Measurements from ENCODE around the gene OVCA2. TPM values are rescaled to one million over a fixed set of nuclear protein-coding genes. Genes with fewer than 3 reads are reported as not detected.

Gene OVCA2
- total and polyA plus RNA-seq, 2 experiments from 2014 or later, result 49.2 to 72.5 TPM

GRCh38 chr17:2067608-2068024 lies 25.8 kb downstream of the OVCA2 start:
- Histone ChIP-seq H3K4me2 (no peak overlapping the region), H3K4me1 (ENCODE audit: insufficient read depth) (peaks cover 52% of the 10 kb centered on the region)

GRCh38 chr17:2068031-2068518 lies 26.3 kb downstream of the OVCA2 start:
- no peaks in the 10 kb centered on the region for H3K79me2 ChIP-seq
- H3K36me3 ChIP-seq (replicated peaks; ENCODE audit: insufficient read depth, low read depth), result no peaks in the 10 kb centered on the region
- H3K4me1 ChIP-seq (ENCODE audit: insufficient read depth), result peaks cover 48% of the 10 kb centered on the region
- DNase-seq (ENCODE audit: low spot score), result peak; percentile 63
- no peak overlapping the region for H3K4me2 ChIP-seq
- no peaks in the 10 kb centered on the region for H3K9me2 ChIP-seq (replicated peaks; ENCODE audit: insufficient read depth)
- peak overlapping the region; percentile 94 for H3K27ac ChIP-seq
- no peaks in the 10 kb centered on the region for H4K20me1 ChIP-seq (ENCODE audit: insufficient read depth, poor library complexity, severe bottlenecking)
- H2AFZ ChIP-seq, result no peak overlapping the region
- WGBS (ENCODE audit: low lambda C conversion rate, missing lambda C conversion rate), result 60% methylated on average over 6 of the region's 6 CpGs
- no peak overlapping the region for H3K4me3 ChIP-seq
- TF ChIP-seq EZH2 (IDR thresholded peaks at IDR 0.05; ENCODE audit: borderline replicate concordance) (no peak), EZH2phosphoT487 (IDR thresholded peaks at IDR 0.05; ENCODE audit: low read depth, severe bottlenecking, unreplicated experiment) (no peak), CTCF (IDR thresholded peaks at IDR 0.05; ENCODE audit: poor library complexity) (no peak)
- H3K27me3 ChIP-seq, result no peaks in the 10 kb centered on the region
- no peaks in the 10 kb centered on the region for H3K9me3 ChIP-seq (ENCODE audit: low read depth)

More at GRCh38 chr17:2067608-2068024, 25.8 kb downstream of the OVCA2 start:
- no peaks in the 10 kb centered on the region for H3K27me3 ChIP-seq
- no peaks in the 10 kb centered on the region for H3K36me3 ChIP-seq (replicated peaks; ENCODE audit: insufficient read depth, low read depth)
- no peak overlapping the region for H2AFZ ChIP-seq
- H3K27ac ChIP-seq, result peak overlapping the region; percentile 94
- H3K79me2 ChIP-seq, result no peaks in the 10 kb centered on the region
- H4K20me1 ChIP-seq (ENCODE audit: insufficient read depth, poor library complexity, severe bottlenecking), result no peaks in the 10 kb centered on the region
- no peak for DNase-seq (ENCODE audit: low spot score)
- H3K4me3 ChIP-seq, result no peak overlapping the region
- no peak for TF ChIP-seq EZH2 (IDR thresholded peaks at IDR 0.05; ENCODE audit: borderline replicate concordance)
- whole genome bisulfite sequencing (ENCODE audit: low lambda C conversion rate, missing lambda C conversion rate), result 72% methylated on average over 5 of the region's 5 CpGs
- no peaks in the 10 kb centered on the region for H3K9me2 ChIP-seq (replicated peaks; ENCODE audit: insufficient read depth)
- H3K9me3 ChIP-seq (ENCODE audit: low read depth), result no peaks in the 10 kb centered on the region

GRCh38 chr17:2068519-2069051 lies 26.8 kb downstream of the OVCA2 start:
- Histone ChIP-seq H3K9me2 (replicated peaks; ENCODE audit: insufficient read depth) (no peaks in the 10 kb centered on the region), H3K9me3 (ENCODE audit: low read depth) (no peaks in the 10 kb centered on the region), H3K79me2 (no peaks in the 10 kb centered on the region), H3K4me3 (no peak overlapping the region), H3K4me2 (no peak overlapping the region), H2AFZ (no peak overlapping the region), H4K20me1 (ENCODE audit: insufficient read depth, poor library complexity, severe bottlenecking) (no peaks in the 10 kb centered on the region), H3K27me3 (no peaks in the 10 kb centered on the region), H3K36me3 (replicated peaks; ENCODE audit: insufficient read depth, low read depth) (no peaks in the 10 kb centered on the region), H3K4me1 (ENCODE audit: insufficient read depth) (peaks cover 43% of the 10 kb centered on the region), H3K27ac (peak overlapping the region; percentile 94)
- TF ChIP-seq CTCF (IDR thresholded peaks at IDR 0.05; ENCODE audit: poor library complexity) (no peak), EZH2phosphoT487 (IDR thresholded peaks at IDR 0.05; ENCODE audit: low read depth, severe bottlenecking, unreplicated experiment) (no peak), EZH2 (IDR thresholded peaks at IDR 0.05; ENCODE audit: borderline replicate concordance) (no peak)
- WGBS (ENCODE audit: low lambda C conversion rate, missing lambda C conversion rate), result 57% methylated on average over 15 of the region's 15 CpGs
- peak; percentile 55 for DNase-seq (ENCODE audit: low spot score)

- Histone ChIP-seq H3K27me3 (no peaks in the 10 kb centered on the region), H2AFZ (no peak overlapping the region), H3K9me3 (ENCODE audit: low read depth) (no peaks in the 10 kb centered on the region), H4K20me1 (ENCODE audit: insufficient read depth, poor library complexity, severe bottlenecking) (no peaks in the 10 kb centered on the region), H3K9me2 (replicated peaks; ENCODE audit: insufficient read depth) (no peaks in the 10 kb centered on the region), H3K4me3 (no peak overlapping the region), H3K79me2 (no peaks in the 10 kb centered on the region), H3K27ac (no peak overlapping the region), H3K36me3 (replicated peaks; ENCODE audit: insufficient read depth, low read depth) (no peaks in the 10 kb centered on the region), H3K4me1 (ENCODE audit: insufficient read depth) (peaks cover 46% of the 10 kb centered on the region), H3K4me2 (no peak overlapping the region)
- DNase-seq (ENCODE audit: low spot score), result no peak
- TF ChIP-seq EZH2 (IDR thresholded peaks at IDR 0.05; ENCODE audit: borderline replicate concordance) (no peak), EZH2phosphoT487 (IDR thresholded peaks at IDR 0.05; ENCODE audit: low read depth, severe bottlenecking, unreplicated experiment) (no peak), CTCF (IDR thresholded peaks at IDR 0.05; ENCODE audit: poor library complexity) (no peak)
- 95% methylated on average over 13 of the region's 13 CpGs for WGBS (ENCODE audit: low lambda C conversion rate, missing lambda C conversion rate)
Observed at GRCh38 chr17:2070241-2071023, 28.6 kb downstream of the OVCA2 start.

All from hepatocyte (in vitro differentiated cells).